K562 (cell line): ENCODE measurements around the gene SCG2. TPM values are rescaled to one million over a fixed set of nuclear protein-coding genes. Genes with fewer than 3 reads are reported as not detected.

Experiments used
- ATAC-seq: fragments of 200-7000 bp; cut with Tn5 transposase; 3 replicates; pipeline ENCODE4 v1.9.1; 2020; ENCODE audit warnings: moderate library complexity
- BruUV-seq: library from RNA; stranded (reverse); fragments of 400-500 nt; replicated peaks from 2 replicates; lab custom pipeline; 2021; lab: Mats Ljungman, UMichigan
- CTCF ChIA-PET: fragments of 300-600 bp; formaldehyde crosslinking; extraction: SDS; loops from one replicate; lab custom pipeline; 2021; ENCODE audit warnings: low intra/inter-chr PET ratio; lab: Yijun Ruan, JAX
- POLR2A ChIA-PET: fragments of 300-600, 350-650 bp; sonication (Branson Sonifier 250); formaldehyde crosslinking; extraction: SDS; loops from one replicate; lab custom pipeline; 2021; ENCODE audit warnings: antibody characterized with exemption, inconsistent platforms; lab: Yijun Ruan, JAX
- DNase-seq, 4 experiments: peaks; one replicate each; pipeline versions ENCODE4 v3.0.0 to v3.0.0-alpha.2; 2011 to 2018; ENCODE audit warnings: low spot score in 3 of 4, mixed read lengths in 3 of 4; ENCODE audit errors: extremely low read depth in 1 of 4
- FAIRE-seq: peaks from 2 replicates; lab custom pipeline; 2011; peaks lifted over from hg19 to GRCh38; lab: Jason Lieb, UNC
- H2AFZ ChIP-seq: 2 replicates; pipeline ENCODE4 v1.6.0; 2011; ENCODE audit warnings: low read depth, low read length, control low read depth, inconsistent platforms
- H3K27ac ChIP-seq: fragments of 200-600 bp; 3 replicates; pipeline ENCODE4 v1.8.0; 2011; ENCODE audit warnings: low read depth, mild to moderate bottlenecking, control low read depth, inconsistent platforms, low read length, moderate library complexity, mixed read lengths; ENCODE audit errors: extremely low read depth
- H3K27me3 ChIP-seq, 2 experiments: fragments of 300-600 bp in 1 of 2; 2 replicates in 1 of 2; 3 replicates in 1 of 2; pipeline versions ENCODE4 v1.6.0 to v1.8.0; 2011; ENCODE audit warnings: inconsistent platforms in 2 of 2, low read length in 2 of 2, mild to moderate bottlenecking in 1 of 2, mixed read lengths in 1 of 2, moderate library complexity in 1 of 2; ENCODE audit not compliant: control insufficient read depth in 2 of 2, insufficient read depth in 2 of 2
- H3K36me3 ChIP-seq: fragments of 300-600 bp; 3 replicates; pipeline ENCODE4 v1.8.0; 2011; ENCODE audit warnings: mild to moderate bottlenecking, low read length, inconsistent platforms; ENCODE audit not compliant: control insufficient read depth, insufficient read depth
- H3K4me1 ChIP-seq, 2 experiments: fragments of 200-600 bp in 1 of 2; replicated peaks in 1 of 2; 2 replicates in 1 of 2; 3 replicates in 1 of 2; pipeline versions ENCODE4 v1.5.1 to v1.8.0; 2011; ENCODE audit warnings: inconsistent platforms in 2 of 2, low read length in 2 of 2, mild to moderate bottlenecking in 1 of 2, mixed read lengths in 1 of 2, moderate library complexity in 1 of 2; ENCODE audit not compliant: control insufficient read depth in 2 of 2, insufficient read depth in 2 of 2
- H3K4me2 ChIP-seq: 2 replicates; pipeline ENCODE4 v1.6.1; 2011; ENCODE audit warnings: low read length, control low read depth, inconsistent platforms, mixed read lengths; ENCODE audit not compliant: insufficient read depth
- H3K4me3 ChIP-seq: fragments of 200-600 bp; sonication (generic), shearing (Covaris generic); 2 replicates; pipeline ENCODE4 v1.5.1; 2016; ENCODE audit warnings: control low read depth, inconsistent platforms
- H3K79me2 ChIP-seq: fragments of 200-600 bp; 3 replicates; pipeline ENCODE4 v1.8.0; 2011; ENCODE audit warnings: low read length, inconsistent platforms; ENCODE audit not compliant: control insufficient read depth, insufficient read depth
- H3K9ac ChIP-seq, 2 experiments: 2 replicates each; pipeline versions ENCODE4 v1.6.0 to v1.6.1; 2011; ENCODE audit warnings: low read depth in 2 of 2, low read length in 2 of 2, control low read depth in 1 of 2, inconsistent platforms in 1 of 2, mild to moderate bottlenecking in 1 of 2, mixed read lengths in 1 of 2; ENCODE audit not compliant: insufficient read depth in 1 of 2
- H3K9me1 ChIP-seq: one replicate; pipeline ENCODE4 v1.6.0; 2011; ENCODE audit warnings: inconsistent platforms, mild to moderate bottlenecking, low read length, moderate library complexity; ENCODE audit not compliant: control insufficient read depth, insufficient read depth
- H3K9me3 ChIP-seq: replicated peaks from 2 replicates; pipeline ENCODE4 v1.5.1; 2011; ENCODE audit warnings: low read depth, low read length, inconsistent platforms; ENCODE audit not compliant: control insufficient read depth, insufficient read depth
- H4K20me1 ChIP-seq: replicated peaks from 2 replicates; pipeline ENCODE4 v1.6.1; 2011; ENCODE audit warnings: low read length, inconsistent platforms, mixed read lengths; ENCODE audit not compliant: control insufficient read depth, insufficient read depth
- BRCA1 ChIP-seq, 2 experiments: fragments of 450-650 bp in 1 of 2; sonication (generic) in 1 of 2; formaldehyde crosslinking in 1 of 2; IDR thresholded peaks; 2 replicates each; pipeline versions ENCODE4 v1.5.0 to v1.6.1; 2017 to 2020; ENCODE audit warnings: mild to moderate bottlenecking in 1 of 2, missing genetic modification reagents in 1 of 2
- ETV5 ChIP-seq: sonication (generic); formaldehyde crosslinking; IDR thresholded peaks from 2 replicates; pipeline ENCODE4 v1.4.0; 2020; ENCODE audit warnings: low read depth, mild to moderate bottlenecking, missing genetic modification reagents
- KAT7 ChIP-seq: sonication (generic); formaldehyde crosslinking; IDR thresholded peaks from 2 replicates; pipeline ENCODE4 v1.8.0; 2022; ENCODE audit warnings: missing genetic modification reagents, mild to moderate bottlenecking, borderline replicate concordance
- KDM2B ChIP-seq: fragments of 250-450 bp; sonication (Bioruptor Pico); IDR thresholded peaks from 2 replicates; pipeline ENCODE4 v1.8.0; 2021; ENCODE audit warnings: mild to moderate bottlenecking, moderate library complexity
- PHB2 ChIP-seq: fragments of 450-650 bp; IDR thresholded peaks from 2 replicates; pipeline ENCODE4 v1.6.1; 2017; ENCODE audit warnings: low read depth
- PHF8 ChIP-seq: fragments of 200-600 bp; sonication (generic); IDR thresholded peaks from 2 replicates; pipeline ENCODE4 v1.6.1; 2012; ENCODE audit warnings: mixed run types, mild to moderate bottlenecking, inconsistent platforms, low read length, moderate library complexity, borderline replicate concordance
- ZKSCAN3 ChIP-seq: fragments of 250-450 bp; sonication (Bioruptor Pico); IDR thresholded peaks from 2 replicates; pipeline ENCODE4 v1.4.0; 2020
- ZNF174 ChIP-seq: fragments of 250-450 bp; sonication (Bioruptor Pico); IDR thresholded peaks from 2 replicates; pipeline ENCODE4 v1.4.0; 2020; ENCODE audit warnings: mild to moderate bottlenecking
- ZNF197 ChIP-seq: fragments of 200-800 bp; sonication (Bioruptor generic); IDR thresholded peaks from 2 replicates; pipeline ENCODE4 v1.6.1; 2016; ENCODE audit warnings: low read depth, missing genetic modification characterization, missing compliant biosample characterization
- ZNF253 ChIP-seq: fragments of 250-450 bp; sonication (Bioruptor Pico); conservative IDR thresholded peaks from 2 replicates; pipeline ENCODE4 v1.6.1; 2021; ENCODE audit warnings: mild to moderate bottlenecking
- ZNF589 ChIP-seq: fragments of 200-800 bp; sonication (Bioruptor generic); IDR thresholded peaks from 2 replicates; pipeline ENCODE4 v1.6.1; 2016; ENCODE audit warnings: low read depth, missing genetic modification characterization, missing compliant biosample characterization
- WGBS: fragments of 100-300 bp; shearing (Covaris generic); methylation state at CpG from one replicate; pipeline ENCODE4 v1.1.6; 2016; ENCODE audit warnings: low coverage, mixed read lengths; ENCODE audit not compliant: insufficient coverage; ENCODE audit errors: missing lambda C conversion rate; 5-methylcytosine and 5-hydroxymethylcytosine counted together
- in situ Hi-C: fragments of 300-500 bp; cut with MboI; formaldehyde crosslinking; loops from 4 replicates; pipeline ENCODE4 v1.15.0; 2018; ENCODE audit warnings: inconsistent platforms, mixed read lengths
- intact Hi-C: fragments of 100-400 bp; cut with micrococcal nuclease; formaldehyde crosslinking; loops from 2 replicates; pipeline ENCODE4 v1.14.2; 2022
- polyA plus RNA-seq, 8 experiments: library from polyadenylated mRNA; depleted of rRNA in 4 of 8; stranded (reverse) in 5 of 8; unstranded in 3 of 8; fragments of >200 nt; fragmentation: Nextera tagmentation in 2 of 8; fragmentation: Illumina TruSeq in 1 of 8; extraction: Ambion mirVana in 2 of 8; extraction: Trizol in 1 of 8; gene quantifications; 2 replicates each; pipeline versions ENCODE4 v1.2.1 to v1.2.3, GENCODE V29; 2011 to 2014; ENCODE audit warnings: inconsistent platforms in 1 of 8, missing spikeins in 1 of 8
- total RNA-seq, 7 experiments: library from RNA; depleted of rRNA in 6 of 7; stranded (reverse); fragments of >200 nt in 6 of 7; fragmentation: Illumina TruSeq in 2 of 7; extraction: Trizol in 2 of 7; gene quantifications; 2 replicates each; pipeline versions ENCODE4 v1.2.1 to v1.2.3, GENCODE V29; 2011 to 2021; ENCODE audit warnings: low replicate concordance in 1 of 7
- TF ChIP-seq, protein P1 (sequence below): fragments of 450-650 bp; IDR thresholded peaks from 2 replicates; pipeline ENCODE4 v1.6.1; 2017; ENCODE audit warnings: antibody characterized with exemption
- TF ChIP-seq, protein P2 (sequence below): fragments of 250-450 bp; sonication (Bioruptor Pico); IDR thresholded peaks from 2 replicates; pipeline ENCODE4 v1.5.0; 2021
- TF ChIP-seq, protein P3 (sequence below): fragments of 150-350 bp; IDR thresholded peaks from 2 replicates; pipeline ENCODE4 v1.6.1; 2014; ENCODE audit warnings: low read depth, mild to moderate bottlenecking, low read length, borderline replicate concordance

The SCG2 gene
- total and polyA plus RNA-seq, 9 of the 15 experiments (the other 6 are each of a cell fraction or from before 2014, with no cell fraction given), result 0.07 to 1.6 (median 1.1) TPM

GRCh38 chr2:223589901-223590300 is 12.3 kb downstream of the SCG2 start:
- intact Hi-C loops, result no loop called here
- H3K4me2 ChIP-seq, result no peak overlapping the region
- H3K9ac ChIP-seq, result no peak overlapping the region
- no peaks in the 10 kb centered on the region for H4K20me1 ChIP-seq
- no peak overlapping the region for H3K4me3 ChIP-seq
- WGBS, result 0% methylated on average over 2 of the region's 2 CpGs
- H3K36me3 ChIP-seq, result no peaks in the 10 kb centered on the region
- no peak for FAIRE-seq
- CTCF ChIA-PET, result no interaction called here
- H2AFZ ChIP-seq, result no peak overlapping the region
- in situ Hi-C loops, result no loop called here
- no peaks in the 10 kb centered on the region for H3K4me1 ChIP-seq
- no peak for DNase-seq
- H3K79me2 ChIP-seq, result no peaks in the 10 kb centered on the region
- H3K9me3 ChIP-seq, result no peaks in the 10 kb centered on the region
- H3K27me3 ChIP-seq, result no peaks in the 10 kb centered on the region
- no peaks in the 10 kb centered on the region for H3K9me1 ChIP-seq
- no peak for ATAC-seq
- BruUV-seq, result no TSS peak
- H3K27ac ChIP-seq, result no peak overlapping the region
- POLR2A ChIA-PET, result no interaction called here
- TF ChIP-seq PHB2 (no peak), KDM2B (CRISPR knock-in tag) (no peak), PHF8 (no peak), ETV5 (CRISPR knock-in tag) (no peak), KAT7 (no peak), ZNF197 (CRISPR knock-in tag) (no peak), ZNF253 (CRISPR knock-in tag) (no peak), ZNF589 (no peak), ZNF174 (no peak), ZKSCAN3 (no peak), BRCA1 (IDR thresholded peaks at IDR 0.05) (no peak), BRCA1 (CRISPR knock-in tag; IDR thresholded peaks at IDR 0.05) (no peak)
- TF ChIP-seq, protein P1, sequence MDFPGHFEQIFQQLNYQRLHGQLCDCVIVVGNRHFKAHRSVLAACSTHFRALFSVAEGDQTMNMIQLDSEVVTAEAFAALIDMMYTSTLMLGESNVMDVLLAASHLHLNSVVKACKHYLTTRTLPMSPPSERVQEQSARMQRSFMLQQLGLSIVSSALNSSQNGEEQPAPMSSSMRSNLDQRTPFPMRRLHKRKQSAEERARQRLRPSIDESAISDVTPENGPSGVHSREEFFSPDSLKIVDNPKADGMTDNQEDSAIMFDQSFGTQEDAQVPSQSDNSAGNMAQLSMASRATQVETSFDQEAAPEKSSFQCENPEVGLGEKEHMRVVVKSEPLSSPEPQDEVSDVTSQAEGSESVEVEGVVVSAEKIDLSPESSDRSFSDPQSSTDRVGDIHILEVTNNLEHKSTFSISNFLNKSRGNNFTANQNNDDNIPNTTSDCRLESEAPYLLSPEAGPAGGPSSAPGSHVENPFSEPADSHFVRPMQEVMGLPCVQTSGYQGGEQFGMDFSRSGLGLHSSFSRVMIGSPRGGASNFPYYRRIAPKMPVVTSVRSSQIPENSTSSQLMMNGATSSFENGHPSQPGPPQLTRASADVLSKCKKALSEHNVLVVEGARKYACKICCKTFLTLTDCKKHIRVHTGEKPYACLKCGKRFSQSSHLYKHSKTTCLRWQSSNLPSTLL, result no peak
- TF ChIP-seq, protein P2, sequence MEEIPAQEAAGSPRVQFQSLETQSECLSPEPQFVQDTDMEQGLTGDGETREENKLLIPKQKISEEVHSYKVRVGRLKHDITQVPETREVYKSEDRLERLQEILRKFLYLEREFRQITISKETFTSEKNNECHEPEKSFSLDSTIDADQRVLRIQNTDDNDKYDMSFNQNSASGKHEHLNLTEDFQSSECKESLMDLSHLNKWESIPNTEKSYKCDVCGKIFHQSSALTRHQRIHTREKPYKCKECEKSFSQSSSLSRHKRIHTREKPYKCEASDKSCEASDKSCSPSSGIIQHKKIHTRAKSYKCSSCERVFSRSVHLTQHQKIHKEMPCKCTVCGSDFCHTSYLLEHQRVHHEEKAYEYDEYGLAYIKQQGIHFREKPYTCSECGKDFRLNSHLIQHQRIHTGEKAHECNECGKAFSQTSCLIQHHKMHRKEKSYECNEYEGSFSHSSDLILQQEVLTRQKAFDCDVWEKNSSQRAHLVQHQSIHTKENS (CRISPR knock-in tag), result no peak
- TF ChIP-seq, protein P3, sequence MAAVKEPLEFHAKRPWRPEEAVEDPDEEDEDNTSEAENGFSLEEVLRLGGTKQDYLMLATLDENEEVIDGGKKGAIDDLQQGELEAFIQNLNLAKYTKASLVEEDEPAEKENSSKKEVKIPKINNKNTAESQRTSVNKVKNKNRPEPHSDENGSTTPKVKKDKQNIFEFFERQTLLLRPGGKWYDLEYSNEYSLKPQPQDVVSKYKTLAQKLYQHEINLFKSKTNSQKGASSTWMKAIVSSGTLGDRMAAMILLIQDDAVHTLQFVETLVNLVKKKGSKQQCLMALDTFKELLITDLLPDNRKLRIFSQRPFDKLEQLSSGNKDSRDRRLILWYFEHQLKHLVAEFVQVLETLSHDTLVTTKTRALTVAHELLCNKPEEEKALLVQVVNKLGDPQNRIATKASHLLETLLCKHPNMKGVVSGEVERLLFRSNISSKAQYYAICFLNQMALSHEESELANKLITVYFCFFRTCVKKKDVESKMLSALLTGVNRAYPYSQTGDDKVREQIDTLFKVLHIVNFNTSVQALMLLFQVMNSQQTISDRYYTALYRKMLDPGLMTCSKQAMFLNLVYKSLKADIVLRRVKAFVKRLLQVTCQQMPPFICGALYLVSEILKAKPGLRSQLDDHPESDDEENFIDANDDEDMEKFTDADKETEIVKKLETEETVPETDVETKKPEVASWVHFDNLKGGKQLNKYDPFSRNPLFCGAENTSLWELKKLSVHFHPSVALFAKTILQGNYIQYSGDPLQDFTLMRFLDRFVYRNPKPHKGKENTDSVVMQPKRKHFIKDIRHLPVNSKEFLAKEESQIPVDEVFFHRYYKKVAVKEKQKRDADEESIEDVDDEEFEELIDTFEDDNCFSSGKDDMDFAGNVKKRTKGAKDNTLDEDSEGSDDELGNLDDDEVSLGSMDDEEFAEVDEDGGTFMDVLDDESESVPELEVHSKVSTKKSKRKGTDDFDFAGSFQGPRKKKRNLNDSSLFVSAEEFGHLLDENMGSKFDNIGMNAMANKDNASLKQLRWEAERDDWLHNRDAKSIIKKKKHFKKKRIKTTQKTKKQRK, result no peak
